H1 (cell line): ENCODE measurements around the gene MIXL1. TPM values are rescaled to one million over a fixed set of nuclear protein-coding genes. Genes with fewer than 3 reads are reported as not detected.

Experiments
- CTCF ChIA-PET: fragments of 300-600 bp; sonication (Branson Sonifier 250); formaldehyde crosslinking; loops from one replicate; lab custom pipeline; 2021; ENCODE audit not compliant: partially characterized antibody; lab: Charles Lee
- POLR2A ChIA-PET: fragments of 300-600 bp; sonication (Branson Sonifier 250); formaldehyde crosslinking; loops from one replicate; lab custom pipeline; 2021; ENCODE audit warnings: inconsistent platforms; ENCODE audit not compliant: partially characterized antibody; lab: Charles Lee
- DNase-seq, 2 experiments: peaks; one replicate each; pipeline versions ENCODE4 v3.0.0 to v3.0.0-alpha.2; 2010 to 2022; ENCODE audit warnings: low spot score in 2 of 2, low read depth in 1 of 2, mixed read lengths in 1 of 2
- FAIRE-seq: peaks from 2 replicates; lab custom pipeline; 2011; peaks lifted over from hg19 to GRCh38; lab: Jason Lieb, UNC
- H2AFZ ChIP-seq: 2 replicates; pipeline ENCODE4 v1.8.1; 2012; ENCODE audit warnings: low read length, inconsistent platforms
- H2AK5ac ChIP-seq: 2 replicates; pipeline ENCODE4 v1.6.1; 2013; ENCODE audit warnings: low read depth, low read length
- H2BK120ac ChIP-seq: replicated peaks from 2 replicates; pipeline ENCODE3; 2013; ENCODE audit warnings: low read depth, low read length, inconsistent platforms
- H2BK12ac ChIP-seq: 2 replicates; pipeline ENCODE4 v1.6.1; 2013; ENCODE audit warnings: low read depth, low read length
- H2BK15ac ChIP-seq: 2 replicates; pipeline ENCODE4 v1.6.1; 2013; ENCODE audit warnings: low read length
- H2BK20ac ChIP-seq: 2 replicates; pipeline ENCODE4 v1.6.1; 2013; ENCODE audit warnings: low read length
- H2BK5ac ChIP-seq: 2 replicates; pipeline ENCODE4 v1.6.1; 2013; ENCODE audit warnings: low read depth, low read length
- H3K14ac ChIP-seq: 2 replicates; pipeline ENCODE4 v1.6.1; 2013; ENCODE audit warnings: inconsistent platforms; ENCODE audit not compliant: insufficient read length
- H3K18ac ChIP-seq: 2 replicates; pipeline ENCODE4 v1.6.1; 2013; ENCODE audit warnings: low read length; ENCODE audit errors: extremely low read depth
- H3K23ac ChIP-seq: 2 replicates; pipeline ENCODE4 v1.6.1; 2013; ENCODE audit warnings: inconsistent platforms; ENCODE audit not compliant: insufficient read length
- H3K23me2 ChIP-seq: 2 replicates; pipeline ENCODE4 v1.6.1; 2013; ENCODE audit warnings: low read depth, low read length
- H3K27ac ChIP-seq: 2 replicates; pipeline ENCODE4 v1.6.1; 2011; ENCODE audit warnings: low read depth, low read length, inconsistent platforms
- H3K27me3 ChIP-seq, 4 experiments: replicated peaks in 1 of 4; 1 replicate in 1 of 4; 2 replicates in 3 of 4; pipeline versions ENCODE4 v1.6.1 to v1.8.1; 2011 to 2013; ENCODE audit warnings: low read length in 3 of 4, mild to moderate bottlenecking in 3 of 4, inconsistent platforms in 2 of 4, mixed read lengths in 2 of 4, moderate library complexity in 1 of 4; ENCODE audit not compliant: control insufficient read depth in 3 of 4, insufficient read depth in 3 of 4; ENCODE audit errors: extremely low read depth in 1 of 4
- H3K36me3 ChIP-seq, 4 experiments: 2 replicates each; pipeline versions ENCODE4 v1.6.1 to v1.8.1; 2011 to 2013; ENCODE audit warnings: mild to moderate bottlenecking in 4 of 4, low read length in 3 of 4, moderate library complexity in 2 of 4, control low read depth in 1 of 4, inconsistent platforms in 1 of 4; ENCODE audit not compliant: insufficient read depth in 4 of 4, control insufficient read depth in 2 of 4
- H3K4ac ChIP-seq: replicated peaks from 2 replicates; pipeline ENCODE3; 2013; ENCODE audit warnings: low read length, low read depth, mixed read lengths, inconsistent platforms; ENCODE audit not compliant: insufficient read length
- H3K4me1 ChIP-seq, 4 experiments: replicated peaks in 1 of 4; 1 replicate in 1 of 4; 2 replicates in 3 of 4; pipeline versions ENCODE4 v1.6.1 to v1.8.1; 2011 to 2013; ENCODE audit warnings: low read length in 3 of 4, inconsistent platforms in 2 of 4, mixed read lengths in 1 of 4; ENCODE audit not compliant: insufficient read depth in 4 of 4, control insufficient read depth in 3 of 4
- H3K4me2 ChIP-seq, 2 experiments: 2 replicates each; pipeline versions ENCODE4 v1.6.1 to v1.8.1; 2011 to 2013; ENCODE audit warnings: low read depth in 2 of 2, low read length in 2 of 2, control low read depth in 1 of 2, inconsistent platforms in 1 of 2, mild to moderate bottlenecking in 1 of 2; ENCODE audit not compliant: insufficient read depth in 1 of 2
- H3K4me3 ChIP-seq, 4 experiments: fragments of 200-600, 300-600 bp in 1 of 4; sonication (generic), shearing (Covaris generic), sonication (Bioruptor Twin) in 1 of 4; 2 replicates each; pipeline versions ENCODE4 v1.5.1 to v1.8.1; 2011 to 2016; ENCODE audit warnings: low read length in 4 of 4, low read depth in 3 of 4, control low read depth in 2 of 4, inconsistent platforms in 2 of 4, mild to moderate bottlenecking in 2 of 4, mixed read lengths in 1 of 4, moderate library complexity in 1 of 4; ENCODE audit not compliant: insufficient read depth in 2 of 4; ENCODE audit errors: extremely low read depth in 1 of 4
- H3K56ac ChIP-seq: replicated peaks from 2 replicates; pipeline ENCODE3; 2013; ENCODE audit warnings: low read depth, mild to moderate bottlenecking, mixed read lengths, low read length, inconsistent platforms; ENCODE audit not compliant: insufficient read length
- H3K79me1 ChIP-seq: 2 replicates; pipeline ENCODE4 v1.6.1; 2013; ENCODE audit warnings: low read depth, low read length, control low read depth
- H3K79me2 ChIP-seq, 2 experiments: 2 replicates each; pipeline versions ENCODE4 v1.6.1 to v1.8.1; 2012 to 2013; ENCODE audit warnings: low read length in 2 of 2, mild to moderate bottlenecking in 2 of 2, inconsistent platforms in 1 of 2; ENCODE audit not compliant: insufficient read depth in 2 of 2, control insufficient read depth in 1 of 2
- H3K9ac ChIP-seq, 4 experiments: replicated peaks in 1 of 4; 1 replicate in 1 of 4; 2 replicates in 3 of 4; pipeline versions ENCODE4 v1.6.1 to v1.8.1; 2011 to 2013; ENCODE audit warnings: low read depth in 3 of 4, low read length in 3 of 4, control low read depth in 2 of 4, mild to moderate bottlenecking in 2 of 4, moderate library complexity in 2 of 4, inconsistent platforms in 1 of 4; ENCODE audit errors: extremely low read depth in 1 of 4
- H3K9me3 ChIP-seq, 2 experiments: 2 replicates each; pipeline versions ENCODE4 v1.6.1 to v1.8.1; 2012 to 2013; ENCODE audit warnings: mild to moderate bottlenecking in 2 of 2, moderate library complexity in 2 of 2, control low read depth in 1 of 2, inconsistent platforms in 1 of 2, low read depth in 1 of 2, low read length in 1 of 2, mixed read lengths in 1 of 2; ENCODE audit not compliant: insufficient read depth in 2 of 2
- H4K20me1 ChIP-seq, 2 experiments: replicated peaks in 1 of 2; 2 replicates each; pipeline versions ENCODE3 to v1.8.1; 2011 to 2013; ENCODE audit warnings: inconsistent platforms in 2 of 2, low read length in 2 of 2, mild to moderate bottlenecking in 1 of 2; ENCODE audit not compliant: insufficient read depth in 2 of 2, control insufficient read depth in 1 of 2
- H4K5ac ChIP-seq: 2 replicates; pipeline ENCODE4 v1.6.1; 2013; ENCODE audit warnings: low read length, low read depth, mixed read lengths, inconsistent platforms; ENCODE audit not compliant: insufficient read length
- H4K8ac ChIP-seq: 2 replicates; pipeline ENCODE4 v1.8.0; 2013; ENCODE audit warnings: mild to moderate bottlenecking, moderate library complexity, low read length, inconsistent platforms; ENCODE audit not compliant: insufficient read depth; ENCODE audit errors: extremely low read depth
- H4K91ac ChIP-seq: replicated peaks from 2 replicates; pipeline ENCODE3; 2013; ENCODE audit warnings: low read length, mixed read lengths, inconsistent platforms; ENCODE audit not compliant: insufficient read length
- ASH2L ChIP-seq: fragments of 200-600, 300-600 bp; sonication (generic); IDR thresholded peaks from one replicate; pipeline ENCODE4 v1.7.1; 2017; ENCODE audit warnings: low read length
- ATF2 ChIP-seq: IDR thresholded peaks from 2 replicates; pipeline ENCODE4 v1.6.1; 2012; ENCODE audit warnings: low read length, inconsistent platforms
- BACH1 ChIP-seq: IDR thresholded peaks from 2 replicates; pipeline ENCODE4 v1.6.1; 2012; ENCODE audit warnings: low read length, improper control_type of control experiment
- EP300 ChIP-seq, 2 experiments: IDR thresholded peaks; 1 replicate in 1 of 2; 2 replicates in 1 of 2; pipeline ENCODE4 v1.6.1; 2011 to 2012; ENCODE audit warnings: low read depth in 2 of 2, low read length in 2 of 2, mild to moderate bottlenecking in 2 of 2, borderline replicate concordance in 1 of 2, inconsistent platforms in 1 of 2, moderate library complexity in 1 of 2
- MAFK ChIP-seq: IDR thresholded peaks from 2 replicates; pipeline ENCODE4 v1.6.1; 2012; ENCODE audit warnings: low read depth, mild to moderate bottlenecking, improper control_type of control experiment, low read length
- NANOG ChIP-seq: IDR thresholded peaks from 2 replicates; pipeline ENCODE4 v1.6.1; 2011; ENCODE audit warnings: low read length, low read depth, mild to moderate bottlenecking, inconsistent platforms; ENCODE audit not compliant: insufficient read depth, poor library complexity, severe bottlenecking
- SAP30 ChIP-seq: fragments of 300-600 bp; sonication (generic); IDR thresholded peaks from 2 replicates; pipeline ENCODE4 v1.7.1; 2012; ENCODE audit warnings: low read length, moderate library complexity, mild to moderate bottlenecking, inconsistent platforms; ENCODE audit not compliant: insufficient read depth, insufficient replicate concordance
- WGBS, 2 experiments: shearing (Covaris generic) in 1 of 2; methylation state at CpG; one replicate each; pipeline versions ENCODE4 v1.1.6 to v1.1.7; 2013 to 2015; ENCODE audit warnings: low lambda C conversion rate in 2 of 2, mixed read lengths in 2 of 2, inconsistent platforms in 1 of 2, low coverage in 1 of 2, missing lambda C conversion rate in 1 of 2; ENCODE audit not compliant: insufficient replicate concordance in 2 of 2, insufficient coverage in 1 of 2, insufficient read length in 1 of 2; ENCODE audit errors: extremely low coverage in 1 of 2, missing lambda C conversion rate in 1 of 2; 5-methylcytosine and 5-hydroxymethylcytosine counted together
- polyA plus RNA-seq, 7 experiments: library from polyadenylated mRNA; depleted of rRNA in 3 of 7; stranded (reverse) in 5 of 7; unstranded in 2 of 7; fragments of >200 nt in 5 of 7; fragments of 200-250 nt in 2 of 7; gene quantifications; 1 replicate in 5 of 7; 2 replicates in 1 of 7; 4 replicates in 1 of 7; pipeline versions ENCODE4 v1.2.1 to v1.2.3, GENCODE V29; 2011 to 2013; ENCODE audit warnings: missing spikeins in 2 of 7, mixed read lengths in 2 of 7
- total RNA-seq: library from RNA; stranded (reverse); fragmentation: NEBNext Ultra II Directional; extraction: Animal tissue kit (Norgen Biotek cat#: 25700); gene quantifications from 2 replicates; pipeline ENCODE4 v1.2.1, GENCODE V29; 2021

Gene MIXL1
- total and polyA plus RNA-seq, 2 of the 8 experiments (the other 6 are each of a cell fraction or from before 2014, with no cell fraction given), result 1.5 to 1.8 TPM

- Histone ChIP-seq H3K23me2 (no peaks in the 10 kb centered on the region), H2BK20ac (peak overlapping the region; percentile 38; the same call in 1 of the 2 replicates), H2BK120ac (peak overlapping the region; percentile 30), H3K4me2 (peak overlapping the region; percentile 43 to 53; a peak in 3 of 4 replicates), H4K8ac (no peak overlapping the region), H3K4ac (peak overlapping the region; percentile 22), H3K18ac (0 out of 2 replicates have a peak overlapping the region, but pooled peaks have one; percentile 20), H4K91ac (peak overlapping the region; percentile 3), H3K79me1 (no peaks in the 10 kb centered on the region), H2BK15ac (0 out of 2 replicates have a peak overlapping the region, but pooled peaks have one; percentile 32), H3K36me3 (no peaks in the 10 kb centered on the region), H2BK12ac (peak overlapping the region; percentile 97; the same call in 1 of the 2 replicates), H3K4me3 (0 out of 8 replicates have a peak overlapping the region, but pooled peaks of 1 of the 4 experiments have one; percentile 20), H3K27me3 (peaks cover 0 to 4% (median 1%) of the 10 kb centered on the region in 4 experiments; a peak in 2 of 7 replicates), H3K56ac (no peak overlapping the region), H2BK5ac (peak overlapping the region; percentile 71; the same call in 1 of the 2 replicates), H3K27ac (no peak overlapping the region), H3K79me2 (no peaks in the 10 kb centered on the region), H2AFZ (no peak overlapping the region), H3K9ac (no peak overlapping the region), H3K4me1 (peaks cover 2 to 19% (median 8%) of the 10 kb centered on the region in 4 experiments), H4K5ac (no peak overlapping the region), H3K9me3 (no peaks in the 10 kb centered on the region), H4K20me1 (no peaks in the 10 kb centered on the region), H3K14ac (no peak overlapping the region), H3K23ac (no peak overlapping the region), H2AK5ac (no peak overlapping the region)
- ChIA-PET POLR2A (interaction anchor here (0.7 to 1.5 kb wide), 5 partner anchors 8 to 87 kb away, joined by 3 to 7 read pairs (median 3); partner anchors contain the start of gene MIXL1), CTCF (interaction anchor here (0.7 to 6.3 kb wide), 14 partner anchors 8 to 190 kb away, joined by 3 to 39 read pairs (median 4); partner anchors contain the start of gene MIXL1)
- WGBS, 2 experiments, result 89% methylated on average over 5 of the region's 5 CpGs; no CpG with 5 or more reads in 1 of the 2 experiments
- no peak for DNase-seq
- FAIRE-seq, result no peak
- TF ChIP-seq MAFK, result no peak
- no peak for TF ChIP-seq ASH2L
- no peak for TF ChIP-seq NANOG
- TF ChIP-seq EP300 (IDR thresholded peaks at IDR 0.05; ENCODE audit: borderline replicate concordance in 1 of 2, low read depth in 2 of 2, low read length in 2 of 2), result no peak
- TF ChIP-seq ATF2, result no peak
- TF ChIP-seq SAP30, result no peak
- no peak for TF ChIP-seq BACH1
These were observed 12.2 kb upstream of the MIXL1 start for GRCh38 chr1:226211181-226211821.
